ENCODE results near the gene EGFLAM. TPM values are rescaled to one million over a fixed set of nuclear protein-coding genes. Genes with fewer than 3 reads are reported as not detected.

Gene EGFLAM
- total and polyA plus RNA-seq, 2 of the 4 experiments (the other 2 are of a cell fraction) = 0.77 to 1.1 TPM

DNA sequence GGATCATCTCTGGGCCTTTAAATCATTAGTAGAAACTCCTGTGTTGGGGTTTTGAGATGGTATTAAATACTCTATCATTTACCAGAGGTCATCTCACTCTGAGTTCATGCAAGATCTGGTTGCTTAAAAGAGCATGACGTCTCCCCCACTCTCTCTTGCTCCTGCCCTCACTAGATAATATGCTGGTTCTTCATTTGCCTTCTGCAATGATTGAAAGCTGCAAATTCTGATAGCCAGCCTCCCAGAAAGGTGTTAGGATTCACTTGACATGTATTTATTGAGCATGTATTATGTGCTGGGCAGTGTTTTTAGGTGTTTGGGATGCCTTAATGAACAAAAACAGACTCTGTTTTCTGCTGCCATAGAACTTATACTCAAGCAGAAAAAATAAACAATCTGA, 41.2 kb downstream of the EGFLAM start:
- Histone ChIP-seq H3K36me3 (ENCODE audit: control insufficient read depth, insufficient read depth, low read length) (no peaks in the 10 kb centered on the region), H2AK5ac (ENCODE audit: low read depth, low read length) (no peak overlapping the region), H3K9me3 (ENCODE audit: control insufficient read depth, insufficient read depth, low read length) (no peaks in the 10 kb centered on the region), H3K56ac (ENCODE audit: extremely low read depth, insufficient read depth, low read length) (no peak overlapping the region), H3K9me1 (ENCODE audit: insufficient read depth, low read length) (no peaks in the 10 kb centered on the region), H3K79me1 (ENCODE audit: low read depth in 1 of 2, low read length in 2 of 2) (no peaks in the 10 kb centered on the region), H3K4me3 (ENCODE audit: insufficient read depth, low read depth, low read length) (no peak overlapping the region), H2BK120ac (ENCODE audit: low read depth, low read length) (no peak overlapping the region), H2BK15ac (ENCODE audit: low read depth, low read length) (no peak overlapping the region), H2AFZ (replicated peaks; ENCODE audit: low read length, poor library complexity) (no peak overlapping the region), H4K8ac (ENCODE audit: low read depth in 2 of 2, low read length in 2 of 2) (no peak overlapping the region), H3K18ac (ENCODE audit: low read depth, low read length) (no peak overlapping the region), H2AK9ac (replicated peaks; ENCODE audit: low read depth, low read length, poor library complexity) (no peak overlapping the region), H3K9ac (ENCODE audit: low read depth, low read length) (no peak overlapping the region), H3K4me1 (ENCODE audit: control insufficient read depth, insufficient read depth, low read length) (no peaks in the 10 kb centered on the region), H3K23ac (ENCODE audit: low read depth, low read length) (no peak overlapping the region), H3K4ac (ENCODE audit: low read depth, low read length) (no peak overlapping the region), H4K91ac (ENCODE audit: insufficient read depth, low read depth, low read length) (no peak overlapping the region), H3K4me2 (ENCODE audit: low read depth, low read length) (no peak overlapping the region), H2BK5ac (ENCODE audit: low read depth, low read length, poor library complexity, severe bottlenecking) (no peak overlapping the region), H3K14ac (replicated peaks; ENCODE audit: low read depth, low read length) (no peak overlapping the region), H3K27me3 (ENCODE audit: control insufficient read depth, insufficient read depth, low read length) (peaks cover 5% of the 10 kb centered on the region), H4K20me1 (ENCODE audit: insufficient read depth, low read length) (no peaks in the 10 kb centered on the region), H3K27ac (ENCODE audit: insufficient read depth, low read length) (no peak overlapping the region), H4K5ac (ENCODE audit: low read depth, low read length) (no peak overlapping the region), H2BK20ac (ENCODE audit: low read depth, low read length) (no peak overlapping the region)
- BruUV-seq (replicated peaks) = no TSS peak
- dilution Hi-C loops (cut with HindIII; ENCODE audit: low sequenced_read_pairs, unreplicated experiment) = no loop called here
- intact Hi-C loops (cut with micrococcal nuclease) = no loop called here
- in situ Hi-C loops (cut with MboI; ENCODE audit: low sequenced_read_pairs) = no loop called here
- POLR2A ChIA-PET (ENCODE audit: unreplicated experiment) = no interaction called here
- CTCF ChIA-PET = no interaction called here
- no CpG with 5 or more reads among the region's 1 CpG for WGBS, 2 experiments (ENCODE audit: extremely low coverage in 2 of 2, insufficient read length in 1 of 2)
- DNase-seq (no peak), ATAC-seq (ENCODE audit: low read depth) (no peak)
- TF ChIP-seq RFX5 (IDR thresholded peaks at IDR 0.05; ENCODE audit: low read depth, low read length) = no peak
- TF ChIP-seq, protein P1, sequence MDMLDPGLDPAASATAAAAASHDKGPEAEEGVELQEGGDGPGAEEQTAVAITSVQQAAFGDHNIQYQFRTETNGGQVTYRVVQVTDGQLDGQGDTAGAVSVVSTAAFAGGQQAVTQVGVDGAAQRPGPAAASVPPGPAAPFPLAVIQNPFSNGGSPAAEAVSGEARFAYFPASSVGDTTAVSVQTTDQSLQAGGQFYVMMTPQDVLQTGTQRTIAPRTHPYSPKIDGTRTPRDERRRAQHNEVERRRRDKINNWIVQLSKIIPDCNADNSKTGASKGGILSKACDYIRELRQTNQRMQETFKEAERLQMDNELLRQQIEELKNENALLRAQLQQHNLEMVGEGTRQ (IDR thresholded peaks at IDR 0.05; ENCODE audit: low read depth, low read length) = no peak
- TF ChIP-seq, protein P2, sequence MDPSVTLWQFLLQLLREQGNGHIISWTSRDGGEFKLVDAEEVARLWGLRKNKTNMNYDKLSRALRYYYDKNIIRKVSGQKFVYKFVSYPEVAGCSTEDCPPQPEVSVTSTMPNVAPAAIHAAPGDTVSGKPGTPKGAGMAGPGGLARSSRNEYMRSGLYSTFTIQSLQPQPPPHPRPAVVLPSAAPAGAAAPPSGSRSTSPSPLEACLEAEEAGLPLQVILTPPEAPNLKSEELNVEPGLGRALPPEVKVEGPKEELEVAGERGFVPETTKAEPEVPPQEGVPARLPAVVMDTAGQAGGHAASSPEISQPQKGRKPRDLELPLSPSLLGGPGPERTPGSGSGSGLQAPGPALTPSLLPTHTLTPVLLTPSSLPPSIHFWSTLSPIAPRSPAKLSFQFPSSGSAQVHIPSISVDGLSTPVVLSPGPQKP (IDR thresholded peaks at IDR 0.05; ENCODE audit: borderline replicate concordance, low read depth, low read length) = no peak
- TF ChIP-seq NFE2L2 (IDR thresholded peaks at IDR 0.05; ENCODE audit: low read depth, low read length) = no peak
- TF ChIP-seq POLR2A (IDR thresholded peaks at IDR 0.05; ENCODE audit: low read depth, low read length) = no peak

Data from IMR-90 (cell line).